ENCODE results near the gene TMOD1.
"Not testable (repeated sequence)": the region's sequence is repeated elsewhere in the genome, so short reads cannot be mapped to it uniquely, and the experiment has no call there.

Gene TMOD1

DNA sequence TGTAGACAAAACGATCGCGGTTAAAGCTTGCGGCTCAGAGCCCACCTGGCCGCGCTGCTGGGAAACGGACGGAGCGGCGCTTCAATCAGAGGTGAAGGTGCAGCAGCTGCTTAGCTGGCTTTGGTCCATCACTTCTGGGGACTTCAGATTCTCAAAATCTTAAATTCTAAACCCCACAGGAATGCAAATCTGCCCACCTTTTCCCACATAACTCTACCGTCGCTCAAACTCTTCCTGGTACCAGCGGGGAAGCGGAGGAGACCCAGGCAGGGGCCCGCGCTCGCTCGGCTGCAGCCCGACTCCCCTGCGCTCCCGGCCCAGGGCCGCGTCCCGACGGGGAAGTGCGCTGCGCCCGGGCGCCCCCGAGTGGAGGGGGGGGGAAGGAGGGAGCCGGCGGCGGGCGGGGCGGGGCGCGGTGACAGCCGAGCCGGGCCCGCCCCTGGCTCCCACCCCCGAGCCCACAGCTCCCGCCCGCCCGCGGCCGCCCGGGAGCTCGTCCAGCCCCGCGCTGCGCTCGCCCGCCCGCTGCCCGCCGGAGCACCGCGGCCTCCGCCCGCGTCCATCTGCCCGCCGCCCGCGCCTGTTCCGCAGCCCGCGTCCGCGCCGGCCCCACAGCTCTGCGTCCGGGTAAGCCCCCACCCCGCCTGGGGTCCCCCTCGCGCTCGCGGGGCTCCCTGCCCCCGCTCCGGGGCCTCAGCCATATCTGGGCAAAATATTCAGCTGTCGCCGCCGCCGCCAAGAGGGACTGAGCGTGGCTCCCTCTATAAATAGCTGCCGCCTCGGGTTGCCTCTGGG is at the start of gene TMOD1:
Gene TMOD1, plus strand, starts transcription at position 490 of the 795 bp plus-strand sequence. CDS start 22,523 bp downstream, outside the sequence.
- DNase-seq = peak; percentile 67

DNA sequence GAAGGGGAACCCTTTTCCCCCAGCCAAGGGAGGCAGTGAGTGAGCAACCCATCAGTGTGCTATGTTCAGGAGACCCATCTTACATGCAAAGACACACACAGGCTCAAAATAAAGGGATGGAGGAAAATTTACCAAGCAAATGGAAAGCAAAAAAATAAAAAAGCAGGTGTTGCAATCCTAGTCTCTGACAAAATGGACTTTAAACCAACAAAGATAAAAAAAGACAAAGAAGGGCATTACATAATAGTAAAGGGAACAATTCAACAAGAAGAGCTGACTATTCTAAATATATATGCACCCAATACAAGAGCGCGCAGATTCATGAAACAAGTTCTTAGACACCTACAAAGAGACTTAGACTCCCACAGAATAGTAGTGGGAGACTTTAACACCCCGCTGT is 47.9 kb upstream of the TMOD1 start:
- DNase-seq = not testable (repeated sequence)

DNA sequence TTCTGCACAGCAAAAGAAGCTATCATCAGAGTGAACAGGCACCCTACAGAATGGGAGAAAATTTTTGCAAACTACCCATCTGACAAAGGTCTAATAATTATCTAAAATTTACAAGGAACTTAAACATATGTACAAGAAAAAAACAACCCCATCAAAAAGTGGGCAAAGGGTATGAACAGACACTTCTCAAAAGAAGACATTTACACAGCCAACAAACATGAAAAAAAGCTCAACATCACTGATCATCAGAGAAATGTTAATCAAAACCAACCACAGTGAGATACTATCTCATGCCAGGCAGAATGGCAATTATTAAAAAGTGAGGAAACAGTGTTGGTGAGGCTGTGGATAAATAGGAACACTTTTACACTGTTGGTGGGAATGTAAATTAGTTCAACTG is 44.6 kb upstream of the TMOD1 start:
- DNase-seq = not testable (repeated sequence)

DNA sequence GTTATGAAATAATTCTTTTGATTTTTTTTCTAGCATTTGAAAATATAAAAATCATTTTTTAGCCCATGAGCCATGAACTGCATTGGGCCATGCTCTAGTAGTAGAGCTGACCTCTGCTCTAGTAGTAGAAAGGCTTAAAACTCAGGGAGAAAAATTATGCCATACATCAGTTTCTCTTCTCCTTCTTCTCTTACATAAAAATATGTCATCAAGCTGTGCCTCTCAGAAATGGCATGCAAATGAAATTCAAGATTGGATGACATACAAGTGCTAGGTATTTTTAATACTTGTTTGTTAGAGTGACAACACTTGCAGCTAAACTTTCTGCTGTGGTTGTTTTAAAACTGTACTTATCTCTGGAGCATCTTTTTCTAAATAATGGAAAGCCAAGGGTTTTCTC is 42.1 kb upstream of the TMOD1 start:
- no peak for DNase-seq

DNA sequence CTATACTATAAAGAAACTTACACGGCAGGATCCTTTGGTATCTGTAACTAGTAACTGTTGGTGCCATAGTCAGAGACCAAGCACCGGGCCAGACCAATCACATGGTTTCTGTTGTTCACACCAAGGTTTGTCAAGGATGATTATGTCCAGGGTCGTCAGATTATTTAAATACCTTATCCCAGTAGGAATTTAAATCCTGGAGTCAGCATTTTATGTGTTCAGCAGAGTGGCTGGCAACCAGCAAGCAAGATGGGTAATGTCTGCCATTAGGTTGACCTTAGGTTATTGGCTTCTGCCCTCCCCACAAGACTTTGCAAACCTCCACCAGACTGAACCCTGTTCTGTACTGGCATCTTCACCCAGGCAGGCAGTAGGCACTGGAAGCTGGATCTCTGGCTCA is 39.3 kb upstream of the TMOD1 start:
- DNase-seq = no peak

DNA sequence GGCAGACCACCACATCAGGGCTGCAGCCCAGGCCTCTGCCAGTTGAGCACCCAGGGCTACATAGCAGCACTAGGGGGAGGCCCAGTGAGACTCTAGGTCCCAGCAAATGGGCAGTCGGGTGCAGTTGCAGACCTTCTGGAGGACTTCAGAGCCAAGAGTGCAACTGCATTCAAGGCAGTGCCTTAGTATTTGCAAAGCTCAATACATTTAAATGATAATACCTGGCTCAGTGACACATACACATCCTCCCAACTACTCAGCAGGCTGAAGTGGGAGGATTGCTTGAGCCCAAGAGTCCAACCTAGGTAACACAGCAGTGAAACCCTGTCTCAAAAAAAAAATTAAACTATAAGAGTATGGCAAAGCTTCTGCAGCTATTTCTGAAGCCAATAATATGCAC is 38.6 kb upstream of the TMOD1 start:
- no peak for DNase-seq

DNA sequence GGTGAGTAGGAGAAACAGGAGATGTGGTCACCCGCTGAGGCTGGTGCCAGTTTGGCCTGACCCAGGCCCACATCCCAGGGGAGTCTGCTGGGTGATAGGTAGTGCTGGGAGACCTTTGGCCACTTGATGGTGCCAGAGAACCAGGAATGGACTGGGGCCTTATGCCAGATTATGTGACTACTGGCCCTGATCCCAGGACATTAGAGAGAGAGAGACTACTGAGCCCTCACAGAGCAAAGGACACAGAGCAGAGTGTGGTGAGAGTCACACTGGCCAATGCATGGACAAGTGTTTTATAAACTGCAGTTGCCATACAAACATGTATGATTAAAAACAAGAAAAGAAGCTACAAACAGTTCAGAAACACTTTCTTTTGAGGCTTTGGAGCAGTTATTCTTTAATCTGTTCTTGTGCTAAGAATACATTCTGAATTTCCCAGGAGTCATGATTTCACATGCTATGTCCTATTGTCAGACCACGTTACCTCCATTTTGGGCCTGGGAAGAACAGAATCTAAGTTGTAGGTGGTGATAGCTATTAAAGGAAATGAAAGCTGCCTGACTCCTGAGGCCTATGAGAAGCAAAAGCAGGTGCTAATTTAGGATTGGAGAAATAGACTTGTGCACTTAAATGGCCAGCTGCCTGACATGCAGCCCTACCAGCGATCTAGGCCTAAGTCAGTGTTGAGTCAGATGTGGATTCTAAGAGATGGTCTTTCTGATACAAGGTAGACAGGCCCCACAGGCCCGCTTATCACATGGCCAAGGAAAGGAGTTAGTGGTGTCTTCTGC is 32.6 kb upstream of the TMOD1 start:
- DNase-seq = peak; percentile 51

DNA sequence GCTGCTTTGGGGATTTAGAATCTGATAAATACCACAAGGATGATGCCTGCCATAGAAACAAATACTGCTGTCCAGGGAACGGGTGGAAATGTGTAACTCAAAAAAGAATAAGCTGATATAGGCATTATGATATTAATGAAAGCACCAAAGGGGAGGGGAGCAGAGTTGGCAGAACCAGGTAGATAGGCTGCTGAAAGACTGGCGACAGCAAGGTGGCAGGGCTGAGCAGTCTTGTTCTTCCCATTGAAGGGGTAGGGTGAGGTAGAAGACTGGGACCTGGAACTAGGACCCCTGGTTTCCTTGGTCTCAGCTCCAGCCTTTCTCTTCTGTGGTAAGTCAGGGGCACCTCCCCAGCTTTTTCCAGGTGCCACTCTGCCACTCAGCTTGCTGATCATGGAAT is 31.4 kb upstream of the TMOD1 start:
- DNase-seq = no peak

DNA sequence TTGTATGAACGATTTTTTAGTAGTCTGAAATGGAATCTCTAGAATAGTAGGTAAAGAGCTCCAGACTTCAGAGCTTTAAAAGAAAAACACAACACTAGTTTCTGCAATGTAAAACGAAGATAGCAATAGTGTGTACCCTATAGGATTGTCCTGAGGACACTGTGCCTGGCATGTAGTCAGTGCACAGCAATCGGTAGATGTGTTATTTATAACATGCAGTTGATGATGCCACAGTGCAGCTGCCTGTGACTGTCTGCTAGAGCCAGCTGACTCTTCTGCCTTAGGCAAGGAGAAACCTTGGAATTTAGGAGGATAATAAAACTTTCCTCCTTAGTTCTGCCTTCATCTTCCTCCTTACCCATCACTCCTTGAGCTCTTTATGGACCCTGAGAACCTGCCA is 27.7 kb upstream of the TMOD1 start:
- DNase-seq = no peak

DNA sequence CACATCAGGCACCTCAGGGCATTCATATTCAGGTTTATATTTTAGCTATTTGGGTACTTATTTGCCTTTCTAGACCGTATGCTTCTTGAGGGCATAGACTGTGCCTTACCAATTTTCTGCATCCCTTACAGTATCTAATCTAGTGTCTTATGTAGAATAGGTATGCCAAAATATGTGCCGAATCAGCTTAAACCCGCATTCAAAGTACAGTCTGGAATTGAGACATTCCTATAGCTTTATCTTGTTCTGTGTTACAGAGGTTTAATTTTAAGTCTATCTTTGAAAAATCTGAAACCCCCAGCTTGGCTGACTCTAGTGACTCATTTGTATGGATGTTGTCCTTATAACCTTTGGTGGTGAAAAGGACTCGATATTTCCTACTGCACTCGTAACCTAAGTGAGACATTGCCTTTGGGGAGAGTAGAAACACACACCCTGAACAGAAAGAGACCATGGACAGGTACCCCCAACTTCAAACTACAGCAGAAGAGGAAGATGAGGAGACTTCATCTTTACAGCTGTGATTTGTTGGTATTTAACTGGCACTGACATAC is 27.0 kb upstream of the TMOD1 start:
- DNase-seq = no peak

DNA sequence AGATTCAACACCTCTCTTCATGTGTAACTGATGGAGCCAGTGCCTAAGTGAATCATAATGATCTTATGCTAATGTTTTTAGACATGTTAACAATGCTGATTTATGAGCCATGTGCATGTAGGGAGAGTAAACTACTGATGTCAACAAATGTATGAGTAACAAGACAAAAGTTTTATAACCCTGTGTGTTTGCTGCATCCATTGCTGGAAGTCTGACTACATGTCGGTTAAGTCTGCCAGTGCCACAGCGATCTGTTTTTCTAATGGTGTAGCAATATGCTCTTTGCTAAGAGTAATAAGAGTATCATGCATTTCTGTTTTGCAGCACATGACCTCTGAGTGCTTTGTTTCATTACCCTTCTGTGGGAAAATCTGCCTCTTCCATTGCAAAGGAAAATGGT is 26.4 kb upstream of the TMOD1 start:
- DNase-seq = no peak

DNA sequence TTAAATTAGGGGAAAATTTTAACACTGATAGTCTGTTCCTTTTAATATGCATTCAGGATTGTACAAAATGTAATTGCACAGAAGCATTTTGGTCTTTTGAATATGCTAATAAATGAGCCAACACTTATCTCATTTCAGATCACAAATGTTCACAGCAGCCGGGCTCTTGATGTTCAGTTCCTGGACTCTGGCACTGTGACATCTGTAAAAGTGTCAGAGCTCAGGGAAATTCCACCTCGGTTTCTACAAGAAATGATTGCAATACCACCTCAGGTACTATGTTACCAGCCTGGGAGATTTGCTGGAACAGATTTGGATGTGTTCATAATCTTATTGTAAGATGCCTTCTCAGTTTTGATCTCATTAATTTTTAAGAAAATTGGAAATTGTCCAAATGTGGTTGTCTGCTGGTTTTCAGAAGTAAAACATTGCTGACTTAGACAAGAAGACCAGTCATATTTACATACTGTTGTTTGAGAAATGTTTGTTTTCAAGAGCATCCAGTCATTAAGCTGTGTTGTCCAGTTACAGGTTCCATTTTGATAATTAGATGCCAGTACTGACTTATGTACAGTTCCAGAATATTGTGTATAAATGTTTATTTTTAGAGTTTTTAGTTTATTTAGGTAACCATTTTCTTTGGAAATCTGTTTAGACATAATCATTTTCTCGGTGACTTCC is 23.0 kb upstream of the TMOD1 start:
- DNase-seq = no peak

DNA sequence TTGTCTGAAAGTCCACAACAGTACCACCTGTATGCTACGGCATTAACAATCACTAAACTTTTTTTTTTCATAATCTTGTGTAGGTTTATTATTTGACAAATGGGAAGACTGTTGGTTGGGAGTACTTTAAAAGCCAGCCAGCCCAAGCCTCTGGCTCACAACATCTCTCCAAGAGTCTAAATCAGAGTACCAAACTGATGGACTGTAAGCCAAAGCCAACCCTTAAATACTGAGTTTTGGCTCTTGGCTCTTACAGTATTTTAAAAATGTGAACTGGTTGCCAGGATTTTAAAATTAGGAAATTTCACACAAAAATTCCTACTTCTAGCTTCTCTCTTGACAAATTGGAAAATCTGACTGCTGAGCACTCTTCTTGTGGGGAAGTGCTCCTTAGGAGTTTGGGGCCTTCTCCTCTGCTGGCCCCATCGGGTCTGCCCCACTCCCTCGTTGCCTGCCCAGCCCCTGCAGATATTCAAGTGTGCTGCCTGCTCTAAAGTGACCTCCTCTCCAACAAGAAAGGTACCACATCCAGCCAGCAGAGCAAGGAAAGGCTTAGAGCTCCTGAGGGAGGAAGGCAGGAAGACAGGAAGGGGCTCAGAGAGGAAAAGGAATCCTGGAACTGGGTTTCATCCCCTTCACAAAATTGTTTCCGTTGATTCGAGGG is 21.8 kb upstream of the TMOD1 start:
- DNase-seq = no peak

DNA sequence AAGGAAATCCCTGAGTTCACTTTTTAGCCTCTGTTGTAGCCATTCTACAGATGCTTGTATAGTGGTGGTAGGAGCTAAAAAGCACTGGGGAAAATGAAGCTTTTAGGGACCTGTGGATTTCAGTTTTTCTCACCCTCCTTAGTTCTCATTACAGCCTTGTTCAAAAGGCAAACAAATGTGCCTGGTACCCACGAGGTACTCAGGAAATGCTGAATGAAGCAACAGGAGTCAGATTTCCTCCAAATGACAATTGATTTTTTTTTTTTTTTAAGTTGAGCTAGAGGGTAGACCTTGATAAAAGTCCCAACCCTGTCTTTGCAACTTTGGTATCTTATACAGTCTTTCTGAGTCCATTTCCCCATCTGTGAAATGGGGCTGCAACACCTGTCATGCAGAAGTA is 21.3 kb upstream of the TMOD1 start:
- DNase-seq = no peak

DNA sequence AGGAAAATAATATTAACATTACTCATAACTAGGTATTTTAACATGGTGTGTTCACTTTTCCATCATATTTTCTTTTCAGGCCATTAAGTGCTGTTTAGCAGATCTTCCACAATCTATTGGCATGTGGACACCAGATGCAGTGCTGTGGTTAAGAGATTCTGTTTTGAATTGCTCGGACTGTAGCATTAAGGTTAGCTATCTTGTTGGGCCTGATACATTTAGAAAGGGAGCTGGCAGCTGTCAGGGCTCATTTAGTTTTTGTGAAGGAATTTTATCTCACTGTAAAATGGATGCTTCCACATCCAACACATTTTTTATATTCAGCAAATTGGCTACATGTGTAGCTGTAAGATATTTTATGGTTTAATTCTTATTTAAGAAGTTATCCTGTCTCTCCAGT is 20.7 kb upstream of the TMOD1 start:
- no peak for DNase-seq

DNA sequence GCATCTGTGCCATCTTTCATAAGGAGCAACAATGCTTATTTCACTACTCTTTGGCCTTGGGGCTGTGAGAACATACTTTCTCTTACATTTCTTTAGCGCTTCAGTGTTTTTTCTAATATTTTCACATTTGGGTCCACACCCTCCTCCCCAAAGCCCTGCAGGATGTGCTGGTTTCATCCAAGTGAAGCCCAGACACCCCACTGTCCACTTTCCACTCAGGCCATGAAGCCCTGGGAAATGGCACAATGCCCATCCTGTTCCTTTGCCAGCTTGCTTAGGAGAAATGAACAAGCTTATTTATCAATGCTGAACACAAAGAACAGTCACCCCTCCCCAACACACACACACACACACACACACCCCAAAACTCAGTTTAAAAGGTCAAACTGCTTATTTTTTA is 17.3 kb upstream of the TMOD1 start:
- DNase-seq = no peak

DNA sequence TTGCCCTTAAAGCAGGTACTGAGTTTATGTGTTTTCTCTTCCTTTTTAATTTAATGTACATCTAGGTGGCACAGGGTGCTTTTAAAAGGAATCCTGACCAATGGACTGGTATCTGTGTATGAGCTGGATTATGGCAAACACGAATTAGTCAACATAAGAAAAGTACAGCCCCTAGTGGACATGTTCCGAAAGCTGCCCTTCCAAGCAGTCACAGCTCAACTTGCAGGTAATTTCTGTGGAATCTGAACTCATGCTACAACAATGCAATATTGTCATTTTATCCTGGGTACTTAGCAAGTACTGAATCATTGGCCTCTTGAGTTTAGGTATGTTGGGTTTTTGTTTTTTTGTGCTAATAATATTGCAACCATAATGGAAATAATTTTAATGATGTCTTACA is 14.4 kb upstream of the TMOD1 start:
- DNase-seq = no peak

DNA sequence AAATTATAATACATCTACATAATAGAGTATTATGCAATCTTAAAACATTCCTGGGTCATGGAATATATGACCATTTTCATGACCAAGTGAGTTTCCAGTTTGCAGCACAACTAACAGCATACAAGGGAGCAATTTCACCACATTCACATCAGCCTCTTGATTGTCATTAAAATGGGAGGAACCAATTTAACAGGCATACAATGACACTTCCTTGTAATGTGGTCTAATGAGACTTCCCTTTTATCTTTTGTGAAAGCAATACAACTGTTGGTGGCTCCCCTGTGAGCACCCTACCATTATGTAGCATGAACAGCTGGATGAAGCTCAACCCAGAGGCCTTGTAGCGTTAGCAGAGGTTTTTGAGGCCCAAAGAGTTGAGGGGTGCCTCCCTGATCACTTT is 13.6 kb upstream of the TMOD1 start:
- DNase-seq = no peak

DNA sequence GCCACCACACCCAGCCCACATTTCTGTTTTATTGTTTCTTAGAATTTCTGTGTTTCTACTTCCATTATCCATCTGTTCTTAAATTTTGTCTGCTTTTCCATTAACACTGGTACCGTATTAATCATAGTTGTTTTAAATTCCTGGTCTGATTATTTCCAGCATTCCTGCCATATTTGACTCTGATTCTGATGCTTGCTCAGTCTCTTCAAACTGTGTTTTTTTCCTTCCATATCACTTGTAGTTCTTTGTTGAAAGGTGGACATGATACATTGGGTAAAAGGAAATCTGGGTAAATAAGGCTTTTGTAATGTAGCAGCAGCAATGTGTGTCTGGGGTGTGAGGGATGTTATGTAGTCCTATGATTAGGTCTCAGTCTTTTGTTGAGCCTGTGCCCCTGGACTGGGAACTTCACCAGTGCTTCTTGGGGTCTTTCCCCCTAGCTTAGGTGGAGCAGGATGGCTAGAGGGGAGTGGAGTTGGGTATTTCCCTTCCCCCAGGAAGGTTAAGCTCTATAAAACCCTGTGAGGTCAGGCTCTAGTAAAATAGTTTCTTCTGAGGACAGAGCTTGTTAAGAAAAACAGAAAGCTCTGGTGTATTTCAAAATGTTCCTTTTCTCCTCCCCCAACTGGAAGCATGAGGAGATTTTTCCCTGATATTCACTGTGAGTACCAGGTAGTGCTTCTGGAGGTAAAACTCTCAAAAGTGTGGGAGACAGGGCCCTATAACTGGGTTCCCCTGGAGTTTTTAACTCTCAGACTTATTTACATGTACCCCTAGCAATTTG is 10.1 kb upstream of the TMOD1 start:
- no peak for DNase-seq

DNA sequence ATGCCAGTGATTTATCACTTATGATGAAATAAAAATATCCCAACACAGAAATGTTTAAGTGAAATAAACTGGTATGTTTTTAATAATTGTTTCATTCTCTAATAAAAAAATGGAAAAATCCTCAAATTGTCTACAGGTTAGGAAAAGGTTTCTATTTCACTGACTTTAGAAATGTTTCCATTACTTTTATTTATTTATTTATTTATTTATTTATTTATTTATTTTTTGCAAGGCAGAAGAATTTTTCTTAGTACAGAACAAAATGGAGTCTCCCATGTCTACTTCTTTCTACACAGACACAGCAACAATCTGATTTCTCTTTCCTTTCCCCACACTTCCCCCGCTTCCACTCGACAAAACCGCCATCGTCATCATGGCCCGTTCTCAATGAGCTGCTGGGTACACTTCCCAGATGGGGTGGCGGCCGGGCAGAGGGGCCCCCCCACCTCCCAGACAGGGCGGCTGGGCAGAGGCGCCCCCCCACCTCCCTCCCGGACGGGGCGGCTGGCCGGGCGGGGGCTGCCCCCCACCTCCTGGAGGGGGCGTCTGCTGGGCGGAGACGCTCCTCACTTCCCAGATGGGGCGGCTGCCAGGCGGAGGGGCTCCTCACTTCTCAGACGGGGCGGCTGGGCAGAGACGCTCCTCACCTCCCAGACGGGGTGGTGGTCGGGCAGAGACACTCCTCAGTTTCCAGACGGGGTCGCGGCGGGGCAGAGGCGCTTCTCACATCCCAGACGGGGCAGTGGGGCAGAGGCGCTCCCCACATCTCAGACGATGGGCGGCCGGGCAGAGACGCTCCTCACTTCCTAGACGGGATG is 3.7 kb upstream of the TMOD1 start:
- DNase-seq = not testable (repeated sequence)

DNA sequence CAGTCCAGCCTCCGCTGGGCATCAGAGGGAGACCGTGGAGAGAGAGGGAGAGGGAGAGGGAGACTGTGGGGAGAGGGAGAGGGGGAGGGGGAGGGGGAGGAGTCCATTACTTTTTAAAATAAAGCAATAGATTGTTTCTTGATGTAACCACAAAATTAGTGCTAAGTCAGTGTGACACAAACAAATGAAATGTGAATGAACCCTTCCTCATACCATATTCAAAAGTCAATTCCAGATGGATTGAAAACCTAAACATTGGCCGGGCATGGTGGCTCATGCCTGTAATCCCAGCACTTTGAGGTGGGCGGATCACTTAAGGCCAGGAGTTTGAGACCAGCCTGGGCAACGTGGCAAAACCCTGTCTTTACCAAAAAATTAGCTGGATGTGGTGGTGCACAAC is 2.6 kb upstream of the TMOD1 start:
- not testable (repeated sequence) for DNase-seq
